WI38 (cell line): ENCODE measurements around the gene SLC22A16.

Source experiments
- H3K4me3 ChIP-seq: 2 replicates; pipeline ENCODE4 v1.5.1; 2011; ENCODE audit warnings: low read depth, mild to moderate bottlenecking, control low read depth, low read length
- TF ChIP-seq, protein P1 (sequence below): IDR thresholded peaks from 2 replicates; pipeline ENCODE4 v1.5.1; 2012; ENCODE audit warnings: low read depth, mild to moderate bottlenecking, control low read depth, low read length

SLC22A16 gene

DNA sequence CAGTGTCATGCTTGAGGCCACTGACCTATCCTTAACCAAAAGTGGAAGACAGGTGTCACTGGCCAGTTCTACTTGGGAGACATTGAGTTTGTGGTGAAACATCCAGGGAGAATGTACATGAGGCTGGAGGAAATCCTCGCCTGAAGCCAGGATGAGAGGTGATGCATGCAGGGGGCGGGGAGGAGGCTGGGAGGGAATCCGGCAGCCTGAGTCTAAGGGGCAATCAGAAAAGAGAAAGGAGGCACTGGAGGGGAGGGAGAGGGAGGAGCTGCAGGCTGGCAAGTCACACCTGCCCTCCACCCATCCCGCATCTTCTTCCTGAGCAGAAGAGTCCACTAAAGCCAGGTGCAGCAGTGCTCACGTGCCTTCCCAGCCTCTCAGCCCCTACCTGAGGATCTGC lies 46.2 kb downstream of the SLC22A16 start:
- H3K4me3 ChIP-seq: no peak overlapping the region

DNA sequence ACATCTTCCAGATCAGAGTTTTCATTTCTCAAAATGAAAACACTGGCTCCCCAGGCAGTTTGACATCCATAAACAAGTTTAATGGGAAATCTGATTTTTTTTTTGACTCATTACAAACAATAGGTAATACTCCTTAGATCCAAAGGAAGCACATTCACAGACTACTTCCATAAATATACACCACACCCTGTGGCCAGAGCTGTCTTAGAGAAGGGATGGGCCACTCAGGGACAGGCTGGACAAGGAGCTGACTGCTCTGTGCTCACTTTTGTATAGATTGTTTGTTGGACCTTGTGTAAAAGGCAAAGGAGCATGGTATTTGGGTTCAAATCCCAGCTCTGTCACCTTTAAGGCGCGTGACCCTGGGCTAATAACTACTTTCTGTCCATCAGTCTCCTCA lies 48.3 kb downstream of the SLC22A16 start:
- TF ChIP-seq, protein P1, sequence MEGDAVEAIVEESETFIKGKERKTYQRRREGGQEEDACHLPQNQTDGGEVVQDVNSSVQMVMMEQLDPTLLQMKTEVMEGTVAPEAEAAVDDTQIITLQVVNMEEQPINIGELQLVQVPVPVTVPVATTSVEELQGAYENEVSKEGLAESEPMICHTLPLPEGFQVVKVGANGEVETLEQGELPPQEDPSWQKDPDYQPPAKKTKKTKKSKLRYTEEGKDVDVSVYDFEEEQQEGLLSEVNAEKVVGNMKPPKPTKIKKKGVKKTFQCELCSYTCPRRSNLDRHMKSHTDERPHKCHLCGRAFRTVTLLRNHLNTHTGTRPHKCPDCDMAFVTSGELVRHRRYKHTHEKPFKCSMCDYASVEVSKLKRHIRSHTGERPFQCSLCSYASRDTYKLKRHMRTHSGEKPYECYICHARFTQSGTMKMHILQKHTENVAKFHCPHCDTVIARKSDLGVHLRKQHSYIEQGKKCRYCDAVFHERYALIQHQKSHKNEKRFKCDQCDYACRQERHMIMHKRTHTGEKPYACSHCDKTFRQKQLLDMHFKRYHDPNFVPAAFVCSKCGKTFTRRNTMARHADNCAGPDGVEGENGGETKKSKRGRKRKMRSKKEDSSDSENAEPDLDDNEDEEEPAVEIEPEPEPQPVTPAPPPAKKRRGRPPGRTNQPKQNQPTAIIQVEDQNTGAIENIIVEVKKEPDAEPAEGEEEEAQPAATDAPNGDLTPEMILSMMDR: no peak
- H3K4me3 ChIP-seq: no peak overlapping the region

More for the DNA sequence above, 46.2 kb downstream of the SLC22A16 start:
- TF ChIP-seq, protein P1: no peak

DNA sequence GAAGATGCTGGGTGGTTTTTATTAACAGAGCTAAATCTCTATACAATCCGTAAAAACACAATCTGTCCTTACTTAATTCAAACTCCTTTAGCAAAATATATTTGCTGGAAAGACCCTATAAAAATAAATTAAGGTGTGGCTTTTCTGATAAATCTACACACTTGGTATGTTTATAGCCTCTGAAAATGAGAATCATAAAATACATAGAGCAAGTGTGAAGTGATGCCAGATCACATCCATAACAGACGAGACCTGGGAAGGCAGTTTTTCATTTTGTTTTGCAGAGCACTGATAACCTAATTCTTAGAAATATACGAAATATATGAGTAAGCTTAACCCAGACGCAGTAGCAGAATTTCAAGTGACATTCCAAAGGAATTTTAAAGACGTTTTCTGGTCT lies 50.6 kb downstream of the SLC22A16 start:
- H3K4me3 ChIP-seq: no peak overlapping the region
- TF ChIP-seq, protein P1: no peak

DNA sequence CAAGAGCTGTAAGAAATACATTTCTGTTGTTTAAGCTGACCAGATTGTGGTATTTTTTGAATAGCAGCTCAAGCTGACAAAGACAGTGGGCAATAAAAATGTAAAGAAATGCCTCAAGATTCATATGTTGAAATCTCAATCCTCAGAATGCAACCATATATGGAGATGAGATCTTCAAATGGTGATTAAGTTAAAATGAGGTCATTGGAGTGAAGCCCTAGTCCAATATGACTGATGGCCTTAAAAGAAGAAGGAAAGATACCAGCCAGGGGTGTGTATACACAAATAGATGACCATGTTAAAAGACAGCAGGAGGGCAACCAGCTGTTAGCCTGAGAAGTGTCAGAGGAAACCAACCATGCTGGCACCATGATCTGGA lies 54.0 kb downstream of the SLC22A16 start:
- H3K4me3 ChIP-seq: no peak overlapping the region
- TF ChIP-seq, protein P1: no peak

DNA sequence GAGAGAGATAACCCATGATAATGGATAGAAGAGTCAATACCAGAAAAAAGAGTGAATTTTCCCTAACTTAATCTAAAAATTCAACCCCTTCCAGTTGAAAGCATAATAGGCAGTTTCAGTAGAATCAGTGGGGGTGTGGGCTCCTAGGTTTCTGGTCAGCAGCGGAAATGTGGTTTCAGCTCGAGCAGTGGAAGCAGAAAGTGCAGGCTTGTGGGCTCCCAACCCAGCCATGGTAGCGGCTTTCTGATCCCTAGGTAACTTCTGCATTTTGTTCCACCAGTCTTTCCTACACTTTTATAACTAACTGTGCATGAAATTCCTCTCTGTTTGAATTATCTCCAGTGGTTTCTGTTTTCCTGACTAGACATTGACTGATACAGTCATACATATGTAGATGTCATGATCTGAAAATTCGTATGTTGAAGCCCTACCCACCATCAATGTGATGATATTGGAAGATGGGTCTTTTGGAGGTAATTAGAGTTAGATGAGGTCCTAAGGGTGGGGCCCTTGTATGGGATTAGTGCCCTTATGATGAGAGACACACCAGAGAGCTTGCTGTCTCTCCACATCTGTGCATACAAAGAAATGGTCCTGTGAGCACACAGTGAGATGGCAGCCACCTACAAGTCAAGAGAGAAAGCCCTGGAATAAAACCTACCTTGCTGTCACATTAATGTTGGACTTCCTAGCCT lies 54.5 kb downstream of the SLC22A16 start:
- H3K4me3 ChIP-seq: no peak overlapping the region
- TF ChIP-seq, protein P1: no peak

DNA sequence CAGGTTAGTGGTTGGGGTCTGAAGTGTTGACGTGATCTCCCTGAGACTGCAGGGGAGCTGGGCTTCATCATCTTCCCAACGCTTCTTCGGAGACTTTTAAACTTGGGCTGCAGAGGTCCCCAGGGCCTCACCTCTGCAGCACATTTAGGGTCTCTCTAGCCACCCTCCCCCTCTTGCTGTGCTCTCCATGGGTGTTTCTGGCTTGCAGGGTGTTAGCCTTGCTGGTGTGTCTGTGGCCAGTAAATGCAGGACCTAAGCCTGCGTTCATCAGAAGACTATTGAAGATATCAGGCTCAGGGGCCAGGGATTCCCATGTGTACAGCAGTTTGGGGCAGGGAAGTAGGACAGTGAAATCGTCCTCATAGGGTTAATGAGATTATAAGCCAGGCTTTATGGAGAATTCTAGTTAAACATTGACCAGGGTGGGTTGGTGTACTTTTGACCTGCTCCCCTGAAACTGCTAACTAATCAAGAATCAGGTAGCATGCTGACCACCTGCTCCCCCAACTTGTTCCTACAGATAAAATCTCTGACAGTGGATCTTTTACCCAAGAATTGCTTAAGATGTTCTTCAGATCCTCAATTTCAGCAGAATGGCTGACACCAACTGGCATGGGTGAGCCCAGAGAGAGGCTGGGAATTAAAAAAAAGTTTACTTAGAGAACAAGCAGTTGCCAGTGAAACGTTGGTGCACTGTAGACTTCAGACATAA lies 57.2 kb downstream of the SLC22A16 start:
- no peak overlapping the region for H3K4me3 ChIP-seq
- TF ChIP-seq, protein P1: no peak

DNA sequence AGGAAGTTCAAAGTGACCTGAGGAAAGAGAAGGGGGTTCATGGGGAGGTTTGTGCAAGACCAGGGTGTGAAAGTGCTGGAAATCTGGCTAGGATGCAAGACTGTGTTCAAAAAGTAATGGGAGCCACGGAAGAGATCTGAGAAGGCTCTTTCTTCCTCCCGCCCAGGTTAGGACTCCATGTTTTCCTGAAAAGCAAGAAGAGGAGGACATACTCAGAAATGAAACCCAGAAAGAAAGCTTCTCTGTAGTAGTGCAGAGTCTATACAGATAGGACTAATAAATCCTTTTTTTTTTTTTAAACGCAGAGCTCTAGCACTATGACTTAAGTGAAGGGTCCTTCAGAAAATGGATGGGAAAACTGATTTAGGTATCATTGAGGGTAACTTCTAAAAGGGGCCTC lies 57.8 kb downstream of the SLC22A16 start:
- no peak overlapping the region for H3K4me3 ChIP-seq
- TF ChIP-seq, protein P1: no peak
